Measurements from ENCODE around the gene GPR161.

DNA sequence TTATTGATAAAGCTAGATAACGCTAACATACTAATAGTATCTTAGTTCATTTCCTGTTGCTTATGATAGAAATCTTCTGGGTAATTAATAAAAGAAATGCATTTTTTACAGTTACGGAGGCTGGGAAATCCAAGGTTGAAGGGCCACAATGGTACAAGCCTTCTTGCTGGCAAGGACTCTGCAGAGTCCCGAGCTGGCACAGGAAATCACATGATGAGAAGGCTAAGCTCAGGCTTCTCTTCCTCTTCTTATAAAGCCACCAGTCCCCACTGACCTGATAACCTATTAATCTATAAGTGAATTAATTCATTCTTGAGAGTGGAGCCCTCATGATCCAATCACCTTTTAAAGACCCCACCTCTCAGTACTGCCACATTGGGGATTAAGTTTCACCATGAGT, 82.6 kb downstream of the GPR161 start:
- no peak for TF ChIP-seq CTCF (IDR thresholded peaks at IDR 0.05)
- no peak for TF ChIP-seq POLR2A (IDR thresholded peaks at IDR 0.05)
- TF ChIP-seq POLR2AphosphoS5 (IDR thresholded peaks at IDR 0.05): no peak
